AG10803 (cell line): ENCODE data around the gene C1QC.

Source experiments
- DNase-seq: peaks from one replicate; pipeline ENCODE4 v3.0.0; 2010; ENCODE audit warnings: low read depth
- H3K4me3 ChIP-seq: 2 replicates; pipeline ENCODE4 v1.5.1; 2011; ENCODE audit warnings: mild to moderate bottlenecking, low read length, control low read depth
- TF ChIP-seq, protein P1 (sequence below): conservative IDR thresholded peaks from 2 replicates; pipeline ENCODE4 v1.5.1; 2011; ENCODE audit warnings: mild to moderate bottlenecking, low read length, control low read depth, inconsistent platforms

Gene C1QC

DNA sequence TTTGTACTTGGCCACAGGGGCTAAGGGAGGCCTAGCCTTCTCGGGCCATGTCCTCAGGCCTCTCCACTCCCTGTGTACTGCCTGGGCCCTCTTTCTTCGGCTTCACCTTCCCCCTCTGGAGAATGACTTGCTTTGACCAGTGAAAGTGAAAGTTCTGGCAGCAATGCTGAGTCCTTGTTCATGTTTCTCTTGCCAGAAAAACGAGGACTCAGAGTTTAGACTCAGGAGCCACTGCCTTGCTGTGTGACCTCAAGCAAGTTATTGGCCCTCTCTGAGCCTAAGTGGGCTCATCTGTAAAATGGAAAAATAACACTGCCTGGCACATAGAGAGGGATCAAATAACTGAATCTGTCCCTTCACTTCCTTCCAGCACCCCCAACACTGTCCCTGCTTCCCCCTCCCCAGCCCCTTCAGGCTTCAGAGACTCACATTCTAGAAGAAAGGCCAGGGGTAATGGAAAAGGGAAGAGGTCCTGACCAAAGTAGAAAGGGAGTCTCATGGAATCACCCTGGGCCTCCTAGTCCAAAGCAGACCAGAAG, 5.5 kb upstream of the C1QC start:
- no peak for DNase-seq
- TF ChIP-seq, protein P1, sequence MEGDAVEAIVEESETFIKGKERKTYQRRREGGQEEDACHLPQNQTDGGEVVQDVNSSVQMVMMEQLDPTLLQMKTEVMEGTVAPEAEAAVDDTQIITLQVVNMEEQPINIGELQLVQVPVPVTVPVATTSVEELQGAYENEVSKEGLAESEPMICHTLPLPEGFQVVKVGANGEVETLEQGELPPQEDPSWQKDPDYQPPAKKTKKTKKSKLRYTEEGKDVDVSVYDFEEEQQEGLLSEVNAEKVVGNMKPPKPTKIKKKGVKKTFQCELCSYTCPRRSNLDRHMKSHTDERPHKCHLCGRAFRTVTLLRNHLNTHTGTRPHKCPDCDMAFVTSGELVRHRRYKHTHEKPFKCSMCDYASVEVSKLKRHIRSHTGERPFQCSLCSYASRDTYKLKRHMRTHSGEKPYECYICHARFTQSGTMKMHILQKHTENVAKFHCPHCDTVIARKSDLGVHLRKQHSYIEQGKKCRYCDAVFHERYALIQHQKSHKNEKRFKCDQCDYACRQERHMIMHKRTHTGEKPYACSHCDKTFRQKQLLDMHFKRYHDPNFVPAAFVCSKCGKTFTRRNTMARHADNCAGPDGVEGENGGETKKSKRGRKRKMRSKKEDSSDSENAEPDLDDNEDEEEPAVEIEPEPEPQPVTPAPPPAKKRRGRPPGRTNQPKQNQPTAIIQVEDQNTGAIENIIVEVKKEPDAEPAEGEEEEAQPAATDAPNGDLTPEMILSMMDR, result no peak
- no peak overlapping the region for H3K4me3 ChIP-seq

DNA sequence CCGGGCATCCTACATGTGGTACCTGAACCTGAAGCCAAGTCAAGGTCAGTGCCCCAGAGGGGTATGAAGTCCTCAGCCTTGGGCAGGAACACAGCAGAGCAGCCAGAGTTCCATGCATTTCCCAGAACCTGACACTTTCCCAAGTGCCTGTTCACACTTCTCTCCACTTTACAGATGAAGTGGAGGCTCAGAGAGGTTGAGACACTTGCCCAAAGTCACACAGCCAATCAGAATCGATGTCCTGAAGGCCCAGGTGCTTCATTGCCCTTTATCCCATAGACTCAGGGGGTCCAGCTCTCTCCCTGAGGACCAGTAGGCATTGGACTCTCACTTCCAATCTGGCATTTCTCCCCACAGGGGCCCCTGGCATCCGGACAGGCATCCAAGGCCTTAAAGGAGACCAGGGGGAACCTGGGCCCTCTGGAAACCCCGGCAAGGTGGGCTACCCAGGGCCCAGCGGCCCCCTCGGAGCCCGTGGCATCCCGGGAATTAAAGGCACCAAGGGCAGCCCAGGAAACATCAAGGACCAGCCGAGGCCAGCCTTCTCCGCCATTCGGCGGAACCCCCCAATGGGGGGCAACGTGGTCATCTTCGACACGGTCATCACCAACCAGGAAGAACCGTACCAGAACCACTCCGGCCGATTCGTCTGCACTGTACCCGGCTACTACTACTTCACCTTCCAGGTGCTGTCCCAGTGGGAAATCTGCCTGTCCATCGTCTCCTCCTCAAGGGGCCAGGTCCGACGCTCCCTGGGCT, 4.8 kb upstream of the C1QC start:
- no peak for DNase-seq
- TF ChIP-seq, protein P1, result no peak
- no peak overlapping the region for H3K4me3 ChIP-seq

DNA sequence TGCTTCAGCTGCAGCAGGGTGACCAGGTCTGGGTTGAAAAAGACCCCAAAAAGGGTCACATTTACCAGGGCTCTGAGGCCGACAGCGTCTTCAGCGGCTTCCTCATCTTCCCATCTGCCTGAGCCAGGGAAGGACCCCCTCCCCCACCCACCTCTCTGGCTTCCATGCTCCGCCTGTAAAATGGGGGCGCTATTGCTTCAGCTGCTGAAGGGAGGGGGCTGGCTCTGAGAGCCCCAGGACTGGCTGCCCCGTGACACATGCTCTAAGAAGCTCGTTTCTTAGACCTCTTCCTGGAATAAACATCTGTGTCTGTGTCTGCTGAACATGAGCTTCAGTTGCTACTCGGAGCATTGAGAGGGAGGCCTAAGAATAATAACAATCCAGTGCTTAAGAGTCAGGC, 4.1 kb upstream of the C1QC start:
- TF ChIP-seq, protein P1, result no peak; the same call in 1 of the 2 replicates
- no peak overlapping the region for H3K4me3 ChIP-seq
- DNase-seq, result peak; percentile 54

GRCh38 chr1:22641247-22641646, 2.2 kb upstream of the C1QC start:
- no peak overlapping the region for H3K4me3 ChIP-seq
- TF ChIP-seq, protein P1, result no peak
- DNase-seq, result no peak

DNA sequence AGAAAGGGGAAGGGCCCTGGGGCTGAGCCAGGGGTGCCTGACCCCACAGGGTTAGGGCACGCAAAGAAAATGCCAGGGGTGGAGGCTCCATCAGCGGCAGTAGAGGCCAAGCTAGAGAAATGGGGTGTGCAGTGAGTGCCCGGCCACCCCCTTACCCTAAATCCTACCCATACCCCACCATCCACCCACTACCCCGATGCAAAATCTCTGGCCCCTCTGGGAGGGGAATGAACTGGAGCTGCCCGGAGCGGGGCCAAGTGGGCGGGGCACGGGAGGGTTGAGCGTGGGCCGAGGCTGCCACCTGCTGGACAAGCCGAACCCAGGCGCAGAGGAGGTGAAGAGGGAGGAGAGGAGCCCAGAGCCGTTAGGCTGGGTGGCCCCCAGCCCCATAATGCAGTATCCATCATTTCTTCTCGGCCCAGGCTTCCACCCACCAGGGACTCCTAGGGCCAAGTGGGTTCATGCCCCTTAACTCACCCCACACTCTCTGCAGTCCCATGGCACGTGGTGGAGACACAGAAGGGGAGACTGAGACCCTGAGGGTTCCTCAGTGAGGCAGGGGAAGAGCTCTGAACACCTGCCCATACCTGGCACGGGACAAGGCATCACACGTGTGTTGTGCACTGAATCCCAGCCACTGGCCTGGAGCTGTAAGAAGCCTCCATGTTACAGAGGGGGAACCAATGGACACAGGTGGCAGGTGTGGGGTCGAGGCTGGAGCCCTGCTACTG, 1.4 kb upstream of the C1QC start:
- TF ChIP-seq, protein P1, result peak; percentile 79
- DNase-seq, result peak; percentile 30
- H3K4me3 ChIP-seq, result no peak overlapping the region

DNA sequence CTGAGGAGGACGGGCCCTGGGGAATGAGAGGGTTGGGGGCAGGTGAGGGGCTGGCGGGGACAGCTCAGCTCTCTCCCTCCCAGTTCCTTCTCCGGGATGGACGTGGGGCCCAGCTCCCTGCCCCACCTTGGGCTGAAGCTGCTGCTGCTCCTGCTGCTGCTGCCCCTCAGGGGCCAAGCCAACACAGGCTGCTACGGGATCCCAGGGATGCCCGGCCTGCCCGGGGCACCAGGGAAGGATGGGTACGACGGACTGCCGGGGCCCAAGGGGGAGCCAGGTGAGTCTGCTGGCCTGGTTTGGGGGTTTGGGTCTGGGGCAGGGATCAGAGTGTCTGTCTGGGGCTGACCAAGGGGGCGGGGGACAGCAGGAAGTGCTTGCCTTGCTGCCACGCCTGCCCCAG, 495 bp downstream of the C1QC start:
- no peak overlapping the region for H3K4me3 ChIP-seq
- no peak for DNase-seq
- TF ChIP-seq, protein P1, result no peak
